H1 (cell line): Measurements from ENCODE around the gene CYB5R3. TPM values are rescaled to one million over a fixed set of nuclear protein-coding genes. Genes with fewer than 3 reads are reported as not detected.

Source experiments
- CTCF ChIA-PET: fragments of 300-600 bp; sonication (Branson Sonifier 250); formaldehyde crosslinking; loops from one replicate; lab custom pipeline; 2021; ENCODE audit not compliant: partially characterized antibody; lab: Charles Lee
- POLR2A ChIA-PET: fragments of 300-600 bp; sonication (Branson Sonifier 250); formaldehyde crosslinking; loops from one replicate; lab custom pipeline; 2021; ENCODE audit warnings: inconsistent platforms; ENCODE audit not compliant: partially characterized antibody; lab: Charles Lee
- DNase-seq, 2 experiments: peaks; one replicate each; pipeline versions ENCODE4 v3.0.0 to v3.0.0-alpha.2; 2010 to 2022; ENCODE audit warnings: low spot score in 2 of 2, low read depth in 1 of 2, mixed read lengths in 1 of 2
- FAIRE-seq: peaks from 2 replicates; lab custom pipeline; 2011; peaks lifted over from hg19 to GRCh38; lab: Jason Lieb, UNC
- H2AFZ ChIP-seq: 2 replicates; pipeline ENCODE4 v1.8.1; 2012; ENCODE audit warnings: low read length, inconsistent platforms
- H2AK5ac ChIP-seq: 2 replicates; pipeline ENCODE4 v1.6.1; 2013; ENCODE audit warnings: low read depth, low read length
- H2BK120ac ChIP-seq: replicated peaks from 2 replicates; pipeline ENCODE3; 2013; ENCODE audit warnings: low read depth, low read length, inconsistent platforms
- H2BK12ac ChIP-seq: 2 replicates; pipeline ENCODE4 v1.6.1; 2013; ENCODE audit warnings: low read depth, low read length
- H2BK15ac ChIP-seq: 2 replicates; pipeline ENCODE4 v1.6.1; 2013; ENCODE audit warnings: low read length
- H2BK20ac ChIP-seq: 2 replicates; pipeline ENCODE4 v1.6.1; 2013; ENCODE audit warnings: low read length
- H2BK5ac ChIP-seq: 2 replicates; pipeline ENCODE4 v1.6.1; 2013; ENCODE audit warnings: low read depth, low read length
- H3K14ac ChIP-seq: 2 replicates; pipeline ENCODE4 v1.6.1; 2013; ENCODE audit warnings: inconsistent platforms; ENCODE audit not compliant: insufficient read length
- H3K18ac ChIP-seq: 2 replicates; pipeline ENCODE4 v1.6.1; 2013; ENCODE audit warnings: low read length; ENCODE audit errors: extremely low read depth
- H3K23ac ChIP-seq: 2 replicates; pipeline ENCODE4 v1.6.1; 2013; ENCODE audit warnings: inconsistent platforms; ENCODE audit not compliant: insufficient read length
- H3K23me2 ChIP-seq: 2 replicates; pipeline ENCODE4 v1.6.1; 2013; ENCODE audit warnings: low read depth, low read length
- H3K27ac ChIP-seq: 2 replicates; pipeline ENCODE4 v1.6.1; 2011; ENCODE audit warnings: low read depth, low read length, inconsistent platforms
- H3K27me3 ChIP-seq, 4 experiments: replicated peaks in 1 of 4; 1 replicate in 1 of 4; 2 replicates in 3 of 4; pipeline versions ENCODE4 v1.6.1 to v1.8.1; 2011 to 2013; ENCODE audit warnings: low read length in 3 of 4, mild to moderate bottlenecking in 3 of 4, inconsistent platforms in 2 of 4, mixed read lengths in 2 of 4, moderate library complexity in 1 of 4; ENCODE audit not compliant: control insufficient read depth in 3 of 4, insufficient read depth in 3 of 4; ENCODE audit errors: extremely low read depth in 1 of 4
- H3K36me3 ChIP-seq, 4 experiments: 2 replicates each; pipeline versions ENCODE4 v1.6.1 to v1.8.1; 2011 to 2013; ENCODE audit warnings: mild to moderate bottlenecking in 4 of 4, low read length in 3 of 4, moderate library complexity in 2 of 4, control low read depth in 1 of 4, inconsistent platforms in 1 of 4; ENCODE audit not compliant: insufficient read depth in 4 of 4, control insufficient read depth in 2 of 4
- H3K4ac ChIP-seq: replicated peaks from 2 replicates; pipeline ENCODE3; 2013; ENCODE audit warnings: low read length, low read depth, mixed read lengths, inconsistent platforms; ENCODE audit not compliant: insufficient read length
- H3K4me1 ChIP-seq, 4 experiments: replicated peaks in 1 of 4; 1 replicate in 1 of 4; 2 replicates in 3 of 4; pipeline versions ENCODE4 v1.6.1 to v1.8.1; 2011 to 2013; ENCODE audit warnings: low read length in 3 of 4, inconsistent platforms in 2 of 4, mixed read lengths in 1 of 4; ENCODE audit not compliant: insufficient read depth in 4 of 4, control insufficient read depth in 3 of 4
- H3K4me2 ChIP-seq, 2 experiments: 2 replicates each; pipeline versions ENCODE4 v1.6.1 to v1.8.1; 2011 to 2013; ENCODE audit warnings: low read depth in 2 of 2, low read length in 2 of 2, control low read depth in 1 of 2, inconsistent platforms in 1 of 2, mild to moderate bottlenecking in 1 of 2; ENCODE audit not compliant: insufficient read depth in 1 of 2
- H3K4me3 ChIP-seq, 4 experiments: fragments of 200-600, 300-600 bp in 1 of 4; sonication (generic), shearing (Covaris generic), sonication (Bioruptor Twin) in 1 of 4; 2 replicates each; pipeline versions ENCODE4 v1.5.1 to v1.8.1; 2011 to 2016; ENCODE audit warnings: low read length in 4 of 4, low read depth in 3 of 4, control low read depth in 2 of 4, inconsistent platforms in 2 of 4, mild to moderate bottlenecking in 2 of 4, mixed read lengths in 1 of 4, moderate library complexity in 1 of 4; ENCODE audit not compliant: insufficient read depth in 2 of 4; ENCODE audit errors: extremely low read depth in 1 of 4
- H3K56ac ChIP-seq: replicated peaks from 2 replicates; pipeline ENCODE3; 2013; ENCODE audit warnings: low read depth, mild to moderate bottlenecking, mixed read lengths, low read length, inconsistent platforms; ENCODE audit not compliant: insufficient read length
- H3K79me1 ChIP-seq: 2 replicates; pipeline ENCODE4 v1.6.1; 2013; ENCODE audit warnings: low read depth, low read length, control low read depth
- H3K79me2 ChIP-seq, 2 experiments: 2 replicates each; pipeline versions ENCODE4 v1.6.1 to v1.8.1; 2012 to 2013; ENCODE audit warnings: low read length in 2 of 2, mild to moderate bottlenecking in 2 of 2, inconsistent platforms in 1 of 2; ENCODE audit not compliant: insufficient read depth in 2 of 2, control insufficient read depth in 1 of 2
- H3K9ac ChIP-seq, 4 experiments: replicated peaks in 1 of 4; 1 replicate in 1 of 4; 2 replicates in 3 of 4; pipeline versions ENCODE4 v1.6.1 to v1.8.1; 2011 to 2013; ENCODE audit warnings: low read depth in 3 of 4, low read length in 3 of 4, control low read depth in 2 of 4, mild to moderate bottlenecking in 2 of 4, moderate library complexity in 2 of 4, inconsistent platforms in 1 of 4; ENCODE audit errors: extremely low read depth in 1 of 4
- H3K9me3 ChIP-seq, 2 experiments: 2 replicates each; pipeline versions ENCODE4 v1.6.1 to v1.8.1; 2012 to 2013; ENCODE audit warnings: mild to moderate bottlenecking in 2 of 2, moderate library complexity in 2 of 2, control low read depth in 1 of 2, inconsistent platforms in 1 of 2, low read depth in 1 of 2, low read length in 1 of 2, mixed read lengths in 1 of 2; ENCODE audit not compliant: insufficient read depth in 2 of 2
- H4K20me1 ChIP-seq, 2 experiments: replicated peaks in 1 of 2; 2 replicates each; pipeline versions ENCODE3 to v1.8.1; 2011 to 2013; ENCODE audit warnings: inconsistent platforms in 2 of 2, low read length in 2 of 2, mild to moderate bottlenecking in 1 of 2; ENCODE audit not compliant: insufficient read depth in 2 of 2, control insufficient read depth in 1 of 2
- H4K5ac ChIP-seq: 2 replicates; pipeline ENCODE4 v1.6.1; 2013; ENCODE audit warnings: low read length, low read depth, mixed read lengths, inconsistent platforms; ENCODE audit not compliant: insufficient read length
- H4K8ac ChIP-seq: 2 replicates; pipeline ENCODE4 v1.8.0; 2013; ENCODE audit warnings: mild to moderate bottlenecking, moderate library complexity, low read length, inconsistent platforms; ENCODE audit not compliant: insufficient read depth; ENCODE audit errors: extremely low read depth
- H4K91ac ChIP-seq: replicated peaks from 2 replicates; pipeline ENCODE3; 2013; ENCODE audit warnings: low read length, mixed read lengths, inconsistent platforms; ENCODE audit not compliant: insufficient read length
- SP2 ChIP-seq: IDR thresholded peaks from 2 replicates; pipeline ENCODE4 v1.6.1; 2012; ENCODE audit warnings: mild to moderate bottlenecking, low read length, inconsistent platforms
- WGBS, 2 experiments: shearing (Covaris generic) in 1 of 2; methylation state at CpG; one replicate each; pipeline versions ENCODE4 v1.1.6 to v1.1.7; 2013 to 2015; ENCODE audit warnings: low lambda C conversion rate in 2 of 2, mixed read lengths in 2 of 2, inconsistent platforms in 1 of 2, low coverage in 1 of 2, missing lambda C conversion rate in 1 of 2; ENCODE audit not compliant: insufficient replicate concordance in 2 of 2, insufficient coverage in 1 of 2, insufficient read length in 1 of 2; ENCODE audit errors: extremely low coverage in 1 of 2, missing lambda C conversion rate in 1 of 2; 5-methylcytosine and 5-hydroxymethylcytosine counted together
- polyA plus RNA-seq, 7 experiments: library from polyadenylated mRNA; depleted of rRNA in 3 of 7; stranded (reverse) in 5 of 7; unstranded in 2 of 7; fragments of >200 nt in 5 of 7; fragments of 200-250 nt in 2 of 7; gene quantifications; 1 replicate in 5 of 7; 2 replicates in 1 of 7; 4 replicates in 1 of 7; pipeline versions ENCODE4 v1.2.1 to v1.2.3, GENCODE V29; 2011 to 2013; ENCODE audit warnings: missing spikeins in 2 of 7, mixed read lengths in 2 of 7
- total RNA-seq: library from RNA; stranded (reverse); fragmentation: NEBNext Ultra II Directional; extraction: Animal tissue kit (Norgen Biotek cat#: 25700); gene quantifications from 2 replicates; pipeline ENCODE4 v1.2.1, GENCODE V29; 2021

The CYB5R3 gene
- total and polyA plus RNA-seq, 2 of the 8 experiments (the other 6 are each of a cell fraction or from before 2014, with no cell fraction given), result 75.3 to 113 TPM

DNA sequence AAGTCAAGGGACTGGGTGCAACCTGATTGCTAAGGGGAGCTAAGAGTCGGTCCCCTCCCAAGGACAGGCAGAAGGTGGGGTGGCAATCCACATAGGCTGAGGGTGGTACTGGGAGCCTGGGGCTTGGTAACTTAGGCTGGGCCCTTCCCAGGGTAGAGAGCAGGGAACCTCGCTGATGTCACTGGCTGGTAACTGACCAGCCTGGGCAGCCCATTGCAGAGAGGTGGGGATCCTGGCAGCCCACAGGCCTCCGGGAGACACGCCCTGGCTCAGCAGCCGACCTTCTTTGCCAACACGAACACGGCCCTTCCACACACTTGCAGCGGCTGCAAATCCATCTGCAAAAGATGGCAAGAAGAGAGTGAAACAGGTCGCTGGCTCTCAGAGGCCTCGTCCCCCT lies 46.1 kb upstream of the CYB5R3 start:
- H2AFZ ChIP-seq, result no peak overlapping the region
- no peak for DNase-seq
- POLR2A ChIA-PET, result no interaction called here
- TF ChIP-seq SP2, result no peak

More for the DNA sequence above, 46.1 kb upstream of the CYB5R3 start:
- H3K18ac ChIP-seq, result no peak overlapping the region
- FAIRE-seq, result no peak
- WGBS, 2 experiments, result 86% methylated on average over 10 of the region's 10 CpGs; no CpG with 5 or more reads in 1 of the 2 experiments
- no peaks in the 10 kb centered on the region for H3K27me3 ChIP-seq
- H3K27ac ChIP-seq, result no peak overlapping the region
- no peak overlapping the region for H3K23ac ChIP-seq
- no peaks in the 10 kb centered on the region for H3K9me3 ChIP-seq
- H4K5ac ChIP-seq, result no peak overlapping the region
- no peak overlapping the region for H3K56ac ChIP-seq
- no peaks in the 10 kb centered on the region for H4K20me1 ChIP-seq
- no peak overlapping the region for H3K9ac ChIP-seq
- H2BK20ac ChIP-seq, result no peak overlapping the region
- H3K79me2 ChIP-seq, result no peaks in the 10 kb centered on the region
- no peak overlapping the region for H4K91ac ChIP-seq
- H3K14ac ChIP-seq, result no peak overlapping the region
- peak overlapping the region; percentile 60; the same call in 1 of the 2 replicates for H2BK12ac ChIP-seq
- no peak overlapping the region for H3K4me2 ChIP-seq
- no peak overlapping the region for H2BK120ac ChIP-seq
- CTCF ChIA-PET, result no interaction called here
- H2AK5ac ChIP-seq, result no peak overlapping the region
- H2BK15ac ChIP-seq, result no peak overlapping the region
- no peak overlapping the region for H3K4me3 ChIP-seq
- no peaks in the 10 kb centered on the region for H3K36me3 ChIP-seq
- H3K4me1 ChIP-seq, result peaks cover 9 to 16% (median 13%) of the 10 kb centered on the region in 4 experiments; a peak in 6 of 7 replicates
- no peak overlapping the region; the same call in 1 of the 2 replicates for H2BK5ac ChIP-seq
- no peak overlapping the region for H4K8ac ChIP-seq
- no peaks in the 10 kb centered on the region; the same call in 1 of the 2 replicates for H3K23me2 ChIP-seq
- no peak overlapping the region for H3K4ac ChIP-seq
- H3K79me1 ChIP-seq, result no peaks in the 10 kb centered on the region; the same call in 1 of the 2 replicates
